H9 (cell line): ENCODE data around the gene MARCHF6. TPM values are rescaled to one million over a fixed set of nuclear protein-coding genes. Genes with fewer than 3 reads are reported as not detected.

Experiments
- DNase-seq: peaks from one replicate; pipeline ENCODE4 v3.0.0-alpha.2; 2017
- H2AFZ ChIP-seq: one replicate; pipeline ENCODE4 v1.6.1; 2013; ENCODE audit warnings: mild to moderate bottlenecking, low read length, control low read depth, moderate library complexity
- H2AK5ac ChIP-seq: 2 replicates; pipeline ENCODE4 v1.6.1; 2013; ENCODE audit warnings: low read length, control low read depth, mixed read lengths; ENCODE audit not compliant: insufficient read length
- H2BK120ac ChIP-seq: one replicate; pipeline ENCODE4 v1.6.1; 2013; ENCODE audit warnings: low read depth, mild to moderate bottlenecking, low read length, control low read depth, inconsistent platforms; ENCODE audit not compliant: poor library complexity, severe bottlenecking
- H2BK12ac ChIP-seq: 2 replicates; pipeline ENCODE4 v1.6.1; 2013; ENCODE audit warnings: low read length, control low read depth, mixed read lengths, low read depth; ENCODE audit not compliant: insufficient read length
- H2BK15ac ChIP-seq: 2 replicates; pipeline ENCODE4 v1.6.1; 2013; ENCODE audit warnings: low read depth, low read length, control low read depth
- H2BK20ac ChIP-seq: one replicate; pipeline ENCODE4 v1.6.1; 2013; ENCODE audit warnings: low read depth, mild to moderate bottlenecking, low read length, control low read depth, inconsistent platforms; ENCODE audit not compliant: poor library complexity, severe bottlenecking
- H2BK5ac ChIP-seq: 2 replicates; pipeline ENCODE4 v1.6.1; 2013; ENCODE audit warnings: low read length, control low read depth, mixed read lengths; ENCODE audit not compliant: insufficient read length
- H3K14ac ChIP-seq: 2 replicates; pipeline ENCODE4 v1.6.1; 2013; ENCODE audit warnings: low read length, control low read depth; ENCODE audit not compliant: insufficient read depth
- H3K18ac ChIP-seq: 2 replicates; pipeline ENCODE4 v1.6.1; 2013; ENCODE audit warnings: low read depth, mild to moderate bottlenecking, mixed read lengths, low read length, control low read depth; ENCODE audit not compliant: insufficient read length
- H3K23ac ChIP-seq: 2 replicates; pipeline ENCODE4 v1.6.1; 2013; ENCODE audit warnings: low read length, control low read depth, mixed read lengths, low read depth; ENCODE audit not compliant: insufficient read length
- H3K23me2 ChIP-seq: 2 replicates; pipeline ENCODE4 v1.6.1; 2013; ENCODE audit warnings: low read depth, mild to moderate bottlenecking, mixed read lengths, low read length, control low read depth; ENCODE audit not compliant: insufficient read length, poor library complexity, severe bottlenecking
- H3K27ac ChIP-seq: 2 replicates; pipeline ENCODE4 v1.5.1; 2013; ENCODE audit warnings: low read length, control low read depth, mixed read lengths, low read depth; ENCODE audit not compliant: insufficient read length
- H3K27me3 ChIP-seq: 2 replicates; pipeline ENCODE4 v1.6.1; 2013; ENCODE audit warnings: low read length, control low read depth, inconsistent platforms; ENCODE audit not compliant: insufficient read depth
- H3K4ac ChIP-seq: 2 replicates; pipeline ENCODE4 v1.6.1; 2013; ENCODE audit warnings: low read depth, mild to moderate bottlenecking, control low read depth, inconsistent platforms, low read length, moderate library complexity
- H3K4me1 ChIP-seq: 2 replicates; pipeline ENCODE4 v1.6.1; 2013; ENCODE audit warnings: low read length, control low read depth, inconsistent platforms; ENCODE audit not compliant: insufficient read depth
- H3K4me2 ChIP-seq: 2 replicates; pipeline ENCODE4 v1.6.1; 2013; ENCODE audit warnings: low read length, control low read depth, mixed read lengths; ENCODE audit not compliant: insufficient read length, insufficient read depth
- H3K56ac ChIP-seq: 2 replicates; pipeline ENCODE4 v1.6.1; 2013; ENCODE audit warnings: low read depth, mild to moderate bottlenecking, mixed read lengths, low read length, control low read depth; ENCODE audit not compliant: insufficient read length
- H3K79me1 ChIP-seq: 2 replicates; pipeline ENCODE4 v1.6.1; 2013; ENCODE audit warnings: low read depth, mild to moderate bottlenecking, moderate library complexity, low read length, control low read depth, inconsistent platforms; ENCODE audit not compliant: insufficient read depth, poor library complexity, severe bottlenecking
- H3K79me2 ChIP-seq: 2 replicates; pipeline ENCODE4 v1.6.1; 2013; ENCODE audit warnings: low read length, control low read depth, inconsistent platforms; ENCODE audit not compliant: insufficient read depth
- H3K9ac ChIP-seq: 2 replicates; pipeline ENCODE4 v1.6.1; 2013; ENCODE audit warnings: low read length, control low read depth, mixed read lengths; ENCODE audit not compliant: insufficient read length; ENCODE audit errors: extremely low read depth
- H3K9me3 ChIP-seq: one replicate; pipeline ENCODE4 v1.6.1; 2013; ENCODE audit warnings: low read depth, low read length, inconsistent platforms; ENCODE audit not compliant: control insufficient read depth
- H3T11ph ChIP-seq: one replicate; pipeline ENCODE4 v1.6.1; 2013; ENCODE audit warnings: mild to moderate bottlenecking, low read length, control low read depth, inconsistent platforms
- H4K20me1 ChIP-seq: one replicate; pipeline ENCODE4 v1.6.1; 2013; ENCODE audit not compliant: control insufficient read depth, insufficient read length, insufficient read depth
- H4K5ac ChIP-seq: 2 replicates; pipeline ENCODE4 v1.6.1; 2013; ENCODE audit warnings: low read depth, mild to moderate bottlenecking, mixed read lengths, low read length, control low read depth; ENCODE audit not compliant: insufficient read length
- H4K8ac ChIP-seq: replicated peaks from 2 replicates; pipeline ENCODE4 v1.6.1; 2013; ENCODE audit warnings: low read length, control low read depth, mixed read lengths, low read depth; ENCODE audit not compliant: insufficient read length
- H4K91ac ChIP-seq: 2 replicates; pipeline ENCODE4 v1.6.1; 2013; ENCODE audit warnings: low read depth, mild to moderate bottlenecking, moderate library complexity, mixed read lengths, low read length, control low read depth; ENCODE audit not compliant: insufficient read length
- H3K27ac Mint-ChIP-seq, 3 experiments: 2 replicates in 2 of 3; 3 replicates in 1 of 3; pipeline ENCODE4 v1.8.0; 2020 to 2021; ENCODE audit warnings: mixed read lengths in 3 of 3, mild to moderate bottlenecking in 1 of 3, moderate library complexity in 1 of 3
- H3K27me3 Mint-ChIP-seq: 2 replicates; pipeline ENCODE4 v1.8.0; 2021; ENCODE audit warnings: low read depth, mild to moderate bottlenecking, moderate library complexity, mixed read lengths
- H3K36me3 Mint-ChIP-seq, 3 experiments: 2 replicates in 2 of 3; 3 replicates in 1 of 3; pipeline ENCODE4 v1.8.0; 2020 to 2021; ENCODE audit warnings: low read depth in 3 of 3, mixed read lengths in 3 of 3; ENCODE audit not compliant: insufficient read depth in 1 of 3
- H3K4me1 Mint-ChIP-seq, 2 experiments: 2 replicates each; pipeline ENCODE4 v1.8.0; 2020; ENCODE audit warnings: mixed read lengths in 2 of 2
- H3K4me3 Mint-ChIP-seq, 2 experiments: 2 replicates in 1 of 2; 3 replicates in 1 of 2; pipeline ENCODE4 v1.8.0; 2020 to 2021; ENCODE audit warnings: mild to moderate bottlenecking in 2 of 2, mixed read lengths in 2 of 2, moderate library complexity in 1 of 2
- H3K9me3 Mint-ChIP-seq, 2 experiments: 2 replicates in 1 of 2; 3 replicates in 1 of 2; pipeline ENCODE4 v1.8.0; 2020; ENCODE audit warnings: mild to moderate bottlenecking in 2 of 2, mixed read lengths in 2 of 2, moderate library complexity in 1 of 2
- CTCF ChIP-seq: fragments of 200-600 bp; sonication (generic); conservative IDR thresholded peaks from 3 replicates; pipeline ENCODE4 v1.8.0; 2021; ENCODE audit warnings: antibody characterized with exemption, mild to moderate bottlenecking
- WGBS: extraction: QIAGEN DNeasy Blood & Tissue Kit; methylation state at CpG from one replicate; pipeline ENCODE4 v1.1.7; 2013; ENCODE audit warnings: missing lambda C conversion rate, low lambda C conversion rate, mixed read lengths; ENCODE audit not compliant: insufficient read length; ENCODE audit errors: extremely low coverage; 5-methylcytosine and 5-hydroxymethylcytosine counted together
- total RNA-seq: library from RNA; stranded (reverse); gene quantifications from 2 replicates; pipeline ENCODE4 v1.2.1, GENCODE V29; 2021

The MARCHF6 gene
- total RNA-seq, 1 experiment from 2014 or later: 118 TPM

GRCh38 chr5:10400411-10400810 is 46.9 kb downstream of the MARCHF6 start:
- H2BK5ac ChIP-seq: no peak overlapping the region
- no peak overlapping the region for H3K18ac ChIP-seq
- no peak overlapping the region for H4K5ac ChIP-seq
- no peak overlapping the region for H3K4me2 ChIP-seq
- no peak overlapping the region for H2AK5ac ChIP-seq
- no peaks in the 10 kb centered on the region for H4K20me1 ChIP-seq
- no peak overlapping the region for H2BK120ac ChIP-seq
- Mint-ChIP-seq H3K36me3 (peaks cover 24 to 63% (median 62%) of the 10 kb centered on the region in 3 experiments; a peak in 6 of 7 replicates), H3K9me3 (no peaks in the 10 kb centered on the region), H3K27me3 (no peaks in the 10 kb centered on the region), H3K4me3 (no peak overlapping the region), H3K27ac (no peak overlapping the region), H3K4me1 (peaks cover 0 to 6% of the 10 kb centered on the region in 2 experiments; a peak in 1 of 4 replicates)
- no peak overlapping the region for H3K27ac ChIP-seq
- no peak overlapping the region for H3K14ac ChIP-seq
- H2BK12ac ChIP-seq: no peak overlapping the region
- no peak overlapping the region for H3T11ph ChIP-seq
- H3K56ac ChIP-seq: no peak overlapping the region
- no peak overlapping the region for H4K8ac ChIP-seq
- no peak overlapping the region for H2BK20ac ChIP-seq
- H3K9ac ChIP-seq: no peak overlapping the region
- WGBS: no CpG with 5 or more reads among the region's 2 CpGs
- H3K27me3 ChIP-seq: no peaks in the 10 kb centered on the region
- TF ChIP-seq CTCF: no peak
- no peaks in the 10 kb centered on the region for H3K9me3 ChIP-seq
- H3K23me2 ChIP-seq: peaks cover 2% of the 10 kb centered on the region
- H3K23ac ChIP-seq: no peak overlapping the region
- H3K79me2 ChIP-seq: no peaks in the 10 kb centered on the region
- H2BK15ac ChIP-seq: no peak overlapping the region
- H2AFZ ChIP-seq: no peak overlapping the region
- no peak overlapping the region for H3K4ac ChIP-seq
- no peak overlapping the region for H4K91ac ChIP-seq
- no peaks in the 10 kb centered on the region for H3K4me1 ChIP-seq
- DNase-seq: no peak
- H3K79me1 ChIP-seq: no peaks in the 10 kb centered on the region
